HuH-7 (cell line): Measurements from ENCODE around the gene MIER1.
"Not testable (repeated sequence)": the region's sequence is repeated elsewhere in the genome, so short reads cannot be mapped to it uniquely, and the experiment has no call there.

Source experiments
- DNase-seq: peaks from one replicate; pipeline ENCODE4 v3.0.0; 2011; ENCODE audit warnings: low spot score

The MIER1 gene

DNA sequence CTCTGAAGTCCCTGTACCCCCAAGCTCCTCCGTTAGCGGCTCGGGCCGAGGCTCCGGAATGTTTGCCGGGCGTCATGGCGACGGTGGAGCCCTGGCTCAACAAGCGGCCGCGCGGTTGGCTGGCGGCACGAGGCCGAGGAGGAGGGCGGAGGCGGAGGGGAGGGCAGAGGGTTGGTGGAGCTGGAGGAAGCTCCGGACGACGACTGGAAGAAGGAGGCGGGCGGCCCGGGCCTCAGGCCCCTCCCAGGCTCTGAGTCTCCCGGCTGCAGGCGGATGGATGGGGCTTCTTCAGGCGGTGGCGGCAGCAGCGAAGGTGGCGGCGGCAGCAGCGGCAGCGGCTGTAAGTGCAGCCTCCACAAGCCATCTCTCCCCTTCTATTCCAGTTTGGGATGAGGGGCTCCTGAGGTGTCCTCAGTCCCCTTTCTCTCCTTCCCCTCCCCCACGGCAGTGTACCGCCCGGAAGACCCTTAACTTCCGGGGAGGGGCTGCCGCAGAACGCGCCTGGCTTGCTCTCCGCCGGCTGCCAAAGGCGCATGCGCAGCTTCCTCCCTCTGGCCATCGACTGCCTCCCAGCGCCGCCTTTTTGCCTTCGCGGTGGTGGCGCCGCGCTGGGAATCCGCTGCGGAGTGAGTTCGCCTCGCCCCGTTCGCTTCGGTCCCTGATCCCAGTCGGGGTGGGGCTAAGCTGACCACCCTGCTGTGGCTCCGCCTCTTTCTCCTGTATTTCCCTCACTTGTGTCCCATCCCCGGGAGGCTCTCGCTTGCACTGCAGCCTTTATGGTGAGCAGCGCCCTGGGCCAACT, at the start of gene MIER1, which contains the start of gene DNAI4:
TSS of gene MIER1 (plus strand) at position 235 of the 802 bp plus-strand sequence. CDS start at position 274, 39 bp downstream.
TSS of gene DNAI4 (minus strand) at position 101 of the 802 bp plus-strand sequence. CDS start at position 76, 25 bp downstream.
- DNase-seq, result peak; percentile 94

DNA sequence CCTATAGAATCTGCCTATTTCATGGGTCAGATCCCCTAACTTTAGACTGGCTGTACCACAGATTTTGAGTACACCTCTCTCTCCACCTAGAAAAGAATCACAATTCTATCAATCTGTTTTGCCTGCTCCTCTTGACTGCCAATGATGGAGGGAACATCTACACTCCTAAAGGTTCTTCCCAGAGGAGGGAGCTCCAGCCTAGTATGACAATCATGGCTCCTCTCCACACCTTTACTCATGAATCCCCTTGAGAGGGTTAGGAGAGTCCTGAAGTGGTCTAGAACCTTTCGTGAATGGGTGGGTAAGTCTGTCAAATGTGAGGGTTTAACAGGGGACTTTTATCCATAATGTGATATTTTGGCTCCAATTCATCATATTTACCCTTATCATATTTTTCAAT, 48.1 kb upstream of the MIER1 start:
- no peak for DNase-seq

DNA sequence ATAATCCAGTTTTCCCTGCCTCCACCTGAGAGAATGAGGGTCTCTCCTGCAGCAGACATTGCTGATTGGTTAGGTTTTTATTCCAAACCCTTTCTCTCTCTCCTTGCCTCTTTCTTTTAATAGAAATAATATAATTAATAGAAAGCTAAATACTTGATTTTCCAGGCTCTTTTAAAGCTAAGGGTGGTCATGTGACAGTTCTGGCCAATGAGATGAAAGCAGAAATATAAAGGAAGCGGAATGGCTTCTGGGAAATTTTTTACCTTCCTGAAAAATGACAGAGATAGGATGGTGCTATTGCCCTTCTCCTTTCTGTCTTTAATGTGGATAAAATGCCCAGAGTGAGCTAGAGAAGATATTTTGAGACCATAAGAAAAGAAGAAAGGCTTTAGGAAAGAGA, 35.8 kb upstream of the MIER1 start:
- DNase-seq, result no peak

GRCh38 chr1:66890621-66891020, 34.2 kb upstream of the MIER1 start:
- no peak for DNase-seq

GRCh38 chr1:66893712-66894111, 31.1 kb upstream of the MIER1 start:
- DNase-seq, result no peak

GRCh38 chr1:66915203-66915602, 9.6 kb upstream of the MIER1 start:
- not testable (repeated sequence) for DNase-seq

- no peak for DNase-seq
Measured at GRCh38 chr1:66916320-66916719, 8.5 kb upstream of the MIER1 start.

DNA sequence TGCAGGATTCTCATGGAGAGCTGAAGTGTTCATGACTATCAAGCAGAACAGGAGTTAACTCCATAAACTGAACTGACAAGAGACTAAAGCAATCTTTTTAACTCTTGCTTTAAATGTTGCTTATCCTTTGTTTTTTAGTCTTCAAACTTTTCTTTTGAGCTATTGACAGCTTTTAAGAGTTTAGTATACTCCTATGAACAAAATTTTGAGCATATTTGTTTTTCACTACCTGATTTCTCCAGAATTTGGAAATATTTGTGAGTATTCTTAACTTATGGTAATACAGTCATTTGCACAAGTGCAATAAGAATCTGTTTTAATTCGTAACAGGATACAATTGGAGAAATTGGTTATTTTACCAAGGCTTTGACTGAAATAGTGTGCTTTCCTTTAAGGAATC, 7.3 kb upstream of the MIER1 start:
- no peak for DNase-seq

DNA sequence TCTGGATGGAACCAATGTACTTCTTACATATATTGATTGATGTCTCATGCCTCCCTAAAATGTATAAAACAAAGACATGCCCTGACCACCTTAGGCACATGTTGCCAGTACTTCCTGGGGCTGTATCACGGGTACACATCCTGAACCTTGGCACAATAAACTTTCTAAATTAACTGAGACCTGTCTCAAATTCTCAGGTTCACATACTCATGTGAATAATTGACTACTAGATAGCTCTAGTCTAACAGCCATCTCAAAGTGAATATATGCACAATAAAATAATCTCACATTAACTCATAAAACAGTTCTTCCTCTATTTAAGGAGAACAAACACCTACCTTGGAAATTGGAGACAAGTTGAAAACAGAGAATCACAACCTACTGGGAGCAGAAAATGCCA, 5.7 kb upstream of the MIER1 start:
- no peak for DNase-seq

DNA sequence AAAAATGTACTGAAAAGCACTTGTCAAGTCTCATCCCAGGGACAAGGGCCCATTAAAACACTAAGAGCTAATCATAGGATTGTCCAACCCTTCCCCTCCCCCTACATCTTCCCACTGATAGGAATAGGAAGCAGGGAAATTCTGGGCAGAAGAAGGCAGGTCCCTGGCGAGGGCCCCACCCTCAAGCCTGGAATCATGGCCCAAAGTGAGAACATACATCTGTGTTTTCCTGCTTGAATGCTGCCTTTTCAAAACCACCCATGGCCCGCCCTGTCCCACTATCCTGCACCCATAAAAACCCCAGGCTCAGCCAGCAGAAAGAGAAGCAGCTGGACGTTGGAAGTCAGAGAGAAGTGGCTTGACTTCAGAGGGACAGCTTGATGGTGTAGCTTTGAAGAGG, 5.0 kb upstream of the MIER1 start:
- DNase-seq, result no peak

DNA sequence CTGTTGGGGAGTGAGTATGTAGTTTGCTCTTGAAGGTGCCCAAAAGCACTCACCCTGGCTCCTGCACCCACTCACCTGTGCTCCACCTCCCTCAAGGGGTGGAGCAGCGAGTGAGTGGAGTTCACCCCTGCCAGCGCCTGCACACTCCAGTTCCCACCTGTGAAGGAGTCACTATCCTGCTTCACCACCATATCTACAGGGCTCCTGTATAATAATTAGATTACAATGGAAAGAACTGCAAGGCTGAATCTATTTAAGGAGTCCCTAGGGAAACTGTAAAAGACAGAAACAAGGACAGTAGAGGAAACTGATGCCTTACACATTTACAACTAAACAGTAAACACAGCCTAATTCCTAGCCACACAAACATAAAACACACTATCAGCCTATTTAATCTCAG, 4.2 kb upstream of the MIER1 start:
- DNase-seq, result no peak

GRCh38 chr1:66925558-66925910, 744 bp downstream of the MIER1 start:
- no peak for DNase-seq

DNA sequence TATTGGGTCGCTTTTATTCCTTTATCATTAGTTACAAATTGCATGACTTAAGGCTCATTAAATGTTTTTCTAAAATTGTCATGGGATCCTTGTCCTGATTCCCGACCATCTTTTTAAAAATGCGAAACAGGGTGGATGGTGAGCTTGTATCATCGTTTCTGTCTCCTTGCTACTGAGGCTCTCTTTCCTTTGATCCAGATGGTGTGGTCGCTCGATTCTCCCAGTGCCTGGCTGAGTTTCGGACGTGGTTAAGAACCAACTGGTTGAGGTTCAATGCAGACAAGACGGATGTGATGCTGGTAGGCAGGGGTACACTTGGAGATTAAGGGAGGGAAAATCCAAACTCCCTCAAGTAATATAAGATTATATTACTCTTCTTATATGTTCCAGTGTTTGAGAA, 1.2 kb downstream of the MIER1 start:
- peak; percentile 12 for DNase-seq

DNA sequence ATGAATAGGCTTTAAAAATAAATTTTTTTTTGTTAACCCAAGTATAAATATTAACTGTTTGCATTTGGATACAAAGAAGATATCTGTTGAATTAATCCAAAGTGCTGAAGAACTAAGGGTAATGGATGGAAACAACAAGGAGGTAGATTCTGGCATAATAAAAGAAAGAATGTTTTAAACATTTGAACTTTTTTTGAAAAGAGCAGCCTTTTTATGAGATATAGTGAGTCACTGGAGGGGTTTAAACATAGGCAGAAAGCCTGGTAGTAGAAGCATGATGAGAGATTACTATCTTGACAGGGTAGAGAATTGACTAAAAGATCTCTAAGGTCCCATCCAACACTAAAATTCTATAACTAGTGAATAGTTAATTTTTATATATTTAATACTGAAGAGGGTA, 2.7 kb downstream of the MIER1 start:
- DNase-seq, result no peak

DNA sequence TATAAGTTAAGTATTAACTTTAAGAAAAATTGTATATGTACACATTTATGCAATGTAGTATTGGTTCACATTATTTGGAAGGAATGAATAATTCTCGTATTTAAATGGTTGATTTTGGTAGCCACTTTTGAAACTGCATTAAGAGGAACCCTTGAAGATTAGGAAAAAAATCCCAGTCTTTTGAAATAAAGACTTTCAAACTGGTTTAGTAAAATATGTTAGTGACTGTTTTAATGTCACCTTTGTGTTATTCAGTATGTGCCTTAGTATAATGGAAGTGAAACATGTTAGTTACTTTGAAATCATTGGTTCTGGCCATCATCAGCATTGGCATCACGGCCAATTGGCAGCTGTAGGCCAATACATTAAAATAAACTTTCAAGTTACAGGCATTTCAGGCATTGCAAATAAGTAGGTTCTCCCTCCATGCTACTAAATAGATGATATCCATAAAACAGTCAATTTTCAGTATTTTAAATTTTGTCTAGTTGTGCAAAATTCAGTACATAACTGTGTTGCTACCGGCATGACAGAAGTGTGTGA, 4.4 kb downstream of the MIER1 start:
- DNase-seq, result no peak

GRCh38 chr1:66929691-66929998, 4.9 kb downstream of the MIER1 start:
- DNase-seq, result no peak

DNA sequence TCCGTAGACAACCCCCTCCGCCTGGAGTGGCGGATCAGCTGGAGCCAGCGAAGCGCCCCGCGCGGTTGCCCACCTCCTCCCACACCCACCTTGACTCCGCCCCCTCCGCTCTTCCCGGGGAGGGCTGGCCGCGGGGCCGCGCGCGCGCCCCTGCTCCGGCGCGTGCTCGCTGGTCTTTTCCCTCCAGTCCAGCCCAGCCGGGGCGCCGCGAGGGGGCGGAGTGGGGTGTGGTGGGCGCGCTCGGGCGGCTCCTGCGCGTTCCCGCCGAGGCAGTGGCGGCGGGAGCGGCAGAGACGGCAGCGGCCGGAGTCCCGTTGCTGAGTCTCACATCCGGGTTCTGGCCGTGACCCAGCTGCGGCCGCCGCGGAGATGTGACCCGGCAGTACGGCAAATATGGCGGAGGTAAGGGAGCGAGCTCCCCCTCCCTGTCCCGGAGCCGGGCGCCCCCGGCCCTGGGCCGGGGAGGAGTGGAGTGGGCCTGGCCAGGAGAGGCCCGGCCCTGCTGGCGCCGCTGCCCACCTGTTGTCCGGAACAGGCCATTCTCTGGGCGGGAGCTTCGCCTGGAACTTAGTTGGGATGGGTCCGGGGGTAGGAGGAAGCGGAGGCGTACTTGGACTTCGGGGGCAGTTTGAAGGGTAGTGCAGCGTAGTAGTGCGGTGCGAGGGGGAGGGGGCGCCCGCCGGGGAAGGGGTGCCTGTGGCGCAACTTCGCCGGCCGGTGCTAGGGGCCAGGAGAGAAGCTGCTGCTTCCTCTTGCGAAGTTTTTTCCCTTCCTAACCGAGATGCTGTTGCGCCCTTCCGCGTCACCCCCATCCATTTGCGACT, 5.4 kb downstream of the MIER1 start:
- DNase-seq, result peak; percentile 87

DNA sequence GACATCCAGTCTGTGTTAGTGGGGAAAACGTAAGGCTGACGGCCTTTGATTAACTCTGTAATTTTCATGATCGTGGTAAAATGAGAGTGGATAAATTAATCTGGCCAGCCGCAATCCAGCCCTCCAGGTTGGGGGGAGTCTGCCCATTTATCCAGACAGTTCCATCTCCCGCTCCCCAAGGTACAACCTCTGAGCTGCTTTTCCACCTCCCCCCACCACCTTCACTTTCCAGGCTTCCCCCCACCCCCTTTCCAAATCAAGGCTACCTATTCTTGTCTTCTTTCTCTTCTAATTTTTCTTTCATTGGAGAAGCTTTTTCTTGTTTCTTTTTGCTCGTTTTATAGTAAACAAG, 6.0 kb downstream of the MIER1 start:
- no peak for DNase-seq

DNA sequence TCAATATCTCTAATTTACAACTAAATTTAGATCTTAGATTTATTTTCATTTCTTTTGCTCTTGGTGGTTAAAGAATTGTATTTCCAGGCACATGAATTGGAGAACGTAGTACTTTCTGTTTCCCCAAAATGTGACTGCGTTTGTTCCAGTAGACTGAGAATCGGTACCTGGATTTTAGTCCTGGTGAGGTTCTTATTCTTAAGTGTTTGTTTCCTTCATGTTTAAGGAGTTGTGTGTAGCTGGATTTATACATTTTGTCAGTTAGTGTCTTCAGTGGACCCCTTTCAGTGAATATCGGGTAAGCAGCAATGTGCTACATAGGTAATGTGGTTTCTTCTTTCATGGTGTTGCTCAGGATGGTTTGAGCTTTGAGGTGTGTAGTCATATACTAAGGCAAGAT, 6.8 kb downstream of the MIER1 start:
- no peak for DNase-seq

DNA sequence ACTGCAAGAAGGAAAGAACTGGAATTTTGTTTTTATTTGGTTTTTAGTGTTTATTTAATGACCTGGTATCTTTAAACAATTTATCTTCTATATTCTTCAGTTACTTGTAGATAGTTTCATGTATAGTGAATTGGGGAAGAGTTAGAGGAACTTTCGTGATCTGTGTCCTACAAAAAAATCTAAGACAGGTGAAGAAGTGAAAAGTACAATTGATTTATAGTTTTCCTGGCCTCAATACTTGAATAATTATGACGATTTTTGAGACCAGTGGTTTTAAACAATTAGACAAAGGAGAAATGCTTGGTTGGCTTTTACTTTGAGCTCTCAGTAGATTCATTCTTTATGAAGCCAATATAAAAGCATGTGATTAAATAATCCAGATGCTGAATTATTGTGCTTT, 7.5 kb downstream of the MIER1 start:
- DNase-seq, result no peak

GRCh38 chr1:66933887-66934700, 9.3 kb downstream of the MIER1 start:
- no peak for DNase-seq

GRCh38 chr1:66937529-66938234, 12.9 kb downstream of the MIER1 start:
- no peak for DNase-seq
